IPS-NIHi7 (cell line): ENCODE results near the gene B4GALNT3.

ENCODE experiments used
- DNase-seq: peaks from one replicate; pipeline ENCODE4 v3.0.0; 2012; ENCODE audit warnings: mixed read lengths; ENCODE audit errors: extremely low spot score

The B4GALNT3 gene

GRCh38 chr12:559208-559905, 99.6 kb downstream of the B4GALNT3 start:
- no peak for DNase-seq

DNA sequence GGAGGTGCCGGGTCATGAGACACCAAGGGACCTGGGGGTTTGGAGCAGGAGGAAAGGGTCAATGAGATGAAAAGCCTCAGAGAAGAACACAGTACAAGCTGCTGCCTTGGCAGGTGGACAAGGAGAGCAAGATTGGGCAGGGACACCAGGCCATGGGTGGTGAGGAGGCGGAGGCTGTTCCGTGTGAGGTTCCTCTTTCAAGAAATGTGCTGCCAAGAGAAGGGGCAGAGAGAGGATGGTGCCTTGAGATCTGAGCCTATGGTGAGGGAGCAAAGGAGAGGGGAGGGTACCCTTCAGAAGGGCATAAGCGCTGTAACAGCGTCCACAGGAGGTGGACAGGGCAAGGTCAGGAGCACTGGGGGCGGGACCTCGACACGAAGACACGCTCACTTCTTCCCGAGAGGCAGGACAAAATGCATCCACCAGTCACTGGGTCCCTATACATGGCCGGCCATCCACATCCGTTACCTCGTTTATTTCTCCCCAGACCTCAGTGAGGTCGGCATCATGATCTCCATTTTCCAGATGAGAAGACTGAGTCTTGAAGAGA, 100.2 kb downstream of the B4GALNT3 start:
- DNase-seq: no peak

DNA sequence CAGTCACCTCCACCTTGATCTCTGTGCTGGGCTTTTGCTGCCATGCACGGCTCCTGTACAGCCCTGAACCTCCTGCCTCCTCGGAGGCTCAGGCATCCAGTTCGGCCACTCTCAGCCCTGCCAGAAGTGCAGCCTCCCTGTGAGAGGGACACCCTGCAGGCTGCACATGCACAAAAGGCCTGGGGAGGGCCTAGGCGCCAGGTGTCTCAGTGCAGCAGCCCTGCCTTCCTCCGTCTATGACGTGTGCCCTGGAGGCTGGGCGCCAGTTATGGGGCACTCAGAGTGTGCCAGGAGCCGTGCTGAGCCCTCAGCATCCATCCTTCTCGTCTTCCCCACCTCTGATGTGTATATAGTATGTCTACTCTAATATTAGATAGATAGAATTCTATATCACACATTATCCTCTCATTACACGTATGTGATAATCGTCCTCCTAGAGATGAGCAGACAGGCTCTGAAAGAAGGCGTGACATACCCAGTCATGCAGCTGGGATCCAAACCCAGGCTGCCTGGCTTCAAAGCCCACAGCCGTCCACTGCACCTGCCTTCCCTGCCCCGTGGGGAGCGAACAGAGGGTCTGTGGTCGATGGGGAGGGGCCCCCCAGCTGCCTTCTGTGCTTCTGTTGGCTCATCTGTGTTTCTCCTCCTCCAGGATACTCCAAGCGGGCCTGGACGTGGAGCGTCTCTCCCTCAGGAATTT, 101.1 kb downstream of the B4GALNT3 start:
- DNase-seq: no peak

DNA sequence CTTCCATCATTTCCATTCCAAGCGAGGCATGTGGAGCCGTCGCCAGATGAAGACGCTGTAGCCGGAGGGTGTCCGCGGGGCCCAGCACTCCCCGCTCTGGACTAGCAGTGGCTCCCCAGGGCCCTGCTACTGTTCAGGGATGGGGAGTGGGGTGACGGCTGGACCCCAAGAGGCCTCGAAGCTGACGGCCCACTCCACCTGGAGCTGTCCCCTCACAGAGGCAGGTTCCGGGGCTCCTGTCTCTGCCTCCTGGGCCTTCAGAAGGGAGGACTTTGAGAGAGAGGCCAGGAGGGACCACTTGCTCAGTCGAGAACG, 101.6 kb downstream of the B4GALNT3 start:
- no peak for DNase-seq

GRCh38 chr12:561908-562593, 102.3 kb downstream of the B4GALNT3 start:
- no peak for DNase-seq

- DNase-seq: no peak
These were observed 102.9 kb downstream of the B4GALNT3 start for GRCh38 chr12:562634-563033.

DNA sequence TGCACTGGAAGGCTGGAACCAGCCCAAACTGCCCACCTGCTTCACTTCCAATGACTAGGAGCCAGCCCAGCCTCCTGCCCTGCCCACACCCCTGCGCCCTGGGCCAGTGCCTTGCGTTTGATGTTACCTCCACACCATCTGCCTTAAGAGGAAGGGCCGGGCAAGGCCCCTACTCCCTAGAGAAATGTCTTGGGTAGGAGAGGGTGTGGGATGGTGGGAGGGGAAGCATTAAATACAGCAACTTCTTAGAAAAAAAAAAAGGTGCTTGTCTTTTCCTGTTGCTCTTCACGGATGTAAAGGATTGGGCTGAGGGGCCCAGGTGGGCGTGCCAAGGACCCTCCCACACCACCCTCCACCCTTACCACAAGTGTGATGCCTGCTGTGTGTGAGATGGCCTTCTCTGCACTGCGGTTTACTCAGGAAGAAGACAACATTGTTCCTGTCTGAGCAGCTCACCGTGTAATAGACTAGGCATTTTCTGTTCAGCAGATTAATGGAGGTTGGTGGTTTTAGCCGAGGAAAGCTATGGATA, 103.6 kb downstream of the B4GALNT3 start:
- no peak for DNase-seq

DNA sequence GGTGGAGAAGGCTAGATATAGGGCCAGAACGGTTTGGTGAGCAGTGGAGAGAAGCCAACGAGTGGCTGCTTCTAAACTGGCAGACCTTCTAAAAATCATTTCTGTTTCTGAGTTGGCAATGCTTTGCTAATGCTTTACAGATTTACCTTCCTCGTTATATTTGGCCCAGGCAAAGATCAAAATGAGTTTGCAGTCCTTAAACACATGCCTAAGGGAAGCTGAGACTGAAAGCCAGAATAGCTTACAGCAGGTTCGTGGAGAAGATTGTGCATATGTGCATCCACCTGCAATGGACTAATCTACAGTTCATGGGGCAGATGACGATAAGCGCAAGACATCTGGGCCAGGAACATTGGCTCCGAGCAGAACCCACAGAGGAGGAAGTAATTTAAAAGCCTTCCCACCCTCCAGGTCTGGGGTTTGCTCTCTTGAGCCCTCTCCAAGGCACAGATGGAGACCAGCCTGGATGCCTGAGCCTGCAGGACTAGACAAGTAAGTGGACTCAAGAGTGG, 104.1 kb downstream of the B4GALNT3 start:
- no peak for DNase-seq

- DNase-seq: no peak
These were observed 105.4 kb downstream of the B4GALNT3 start for GRCh38 chr12:565161-565560.

GRCh38 chr12:565589-566105, 105.9 kb downstream of the B4GALNT3 start:
- DNase-seq: no peak

DNA sequence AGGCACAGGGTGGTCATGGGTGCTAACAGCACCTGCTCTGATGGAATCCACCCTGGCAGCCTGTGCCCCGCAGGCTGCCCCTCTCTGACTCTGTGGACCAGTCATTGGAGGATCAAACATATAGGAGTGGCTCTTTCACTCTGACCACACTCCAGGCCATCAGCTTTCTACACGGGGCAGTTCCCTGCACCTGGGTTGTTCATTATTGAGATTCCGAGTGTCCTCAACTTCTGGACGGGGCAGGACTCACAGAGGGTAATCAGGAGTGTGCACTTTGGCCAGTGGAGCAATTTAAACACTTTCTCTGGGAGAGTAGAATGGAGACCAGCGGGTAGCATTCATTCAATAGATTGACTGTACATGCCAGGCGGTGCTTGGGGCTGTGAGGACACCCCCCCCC, 108.7 kb downstream of the B4GALNT3 start:
- no peak for DNase-seq

DNA sequence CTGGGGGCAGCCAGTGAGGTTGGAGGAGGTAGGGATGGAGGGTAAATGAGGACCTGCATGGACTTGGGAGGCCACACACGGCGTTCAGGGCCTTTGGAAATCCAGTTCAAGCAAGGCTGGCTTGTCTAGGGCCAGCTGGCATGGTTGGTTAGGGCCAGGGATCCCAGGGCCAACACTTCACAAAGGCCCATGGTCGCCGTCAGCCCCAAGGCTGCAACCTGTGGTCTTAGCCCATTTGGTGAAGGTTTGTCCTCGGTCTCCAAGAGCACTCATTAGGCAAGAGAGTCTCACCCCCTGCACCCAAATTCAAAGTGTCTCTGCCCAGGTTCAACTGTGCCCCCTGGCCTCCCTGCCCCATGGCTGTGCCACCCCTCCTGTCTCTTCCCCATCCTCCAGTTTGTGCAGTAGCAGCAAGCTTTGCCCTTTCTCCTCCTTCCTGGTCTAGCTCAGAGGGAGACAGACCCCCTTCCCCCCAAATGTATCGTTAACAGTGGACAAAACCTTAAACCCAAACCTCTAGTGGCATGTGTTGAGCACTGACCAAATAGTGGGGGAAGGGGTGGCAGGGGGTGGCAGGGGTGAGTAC, 109.4 kb downstream of the B4GALNT3 start:
- DNase-seq: no peak

DNA sequence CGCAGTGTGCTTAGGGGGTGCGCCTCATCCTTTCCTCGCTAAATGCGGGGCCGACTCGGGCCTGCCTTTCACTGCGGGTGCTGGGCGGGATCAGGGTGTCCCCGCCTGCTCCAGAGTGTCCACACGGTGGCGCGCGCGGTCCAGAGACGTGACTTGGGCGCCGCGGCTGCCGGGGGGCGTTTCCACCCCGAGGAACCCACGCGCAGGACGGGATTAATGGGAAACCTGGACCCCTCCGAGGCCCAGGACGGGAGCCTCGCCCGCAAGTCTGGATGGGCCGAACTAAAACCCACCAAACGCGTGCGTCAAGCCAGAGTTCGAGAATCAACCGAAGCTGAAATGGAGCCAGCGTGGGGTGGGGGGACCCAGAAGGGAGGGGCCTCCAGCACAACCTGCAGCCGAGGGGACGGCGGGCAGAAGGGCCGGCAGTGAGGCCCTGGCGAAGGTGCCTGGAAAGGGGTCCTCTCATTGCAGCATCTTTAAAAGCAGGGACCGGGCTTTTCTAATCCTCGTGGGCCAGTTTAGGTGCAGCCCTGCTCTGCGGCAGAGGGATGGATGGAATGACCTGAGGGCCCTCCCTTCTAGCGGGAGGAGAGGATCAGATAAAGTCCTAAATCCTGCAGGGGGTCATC, 110.2 kb downstream of the B4GALNT3 start:
- DNase-seq: peak; percentile 95

DNA sequence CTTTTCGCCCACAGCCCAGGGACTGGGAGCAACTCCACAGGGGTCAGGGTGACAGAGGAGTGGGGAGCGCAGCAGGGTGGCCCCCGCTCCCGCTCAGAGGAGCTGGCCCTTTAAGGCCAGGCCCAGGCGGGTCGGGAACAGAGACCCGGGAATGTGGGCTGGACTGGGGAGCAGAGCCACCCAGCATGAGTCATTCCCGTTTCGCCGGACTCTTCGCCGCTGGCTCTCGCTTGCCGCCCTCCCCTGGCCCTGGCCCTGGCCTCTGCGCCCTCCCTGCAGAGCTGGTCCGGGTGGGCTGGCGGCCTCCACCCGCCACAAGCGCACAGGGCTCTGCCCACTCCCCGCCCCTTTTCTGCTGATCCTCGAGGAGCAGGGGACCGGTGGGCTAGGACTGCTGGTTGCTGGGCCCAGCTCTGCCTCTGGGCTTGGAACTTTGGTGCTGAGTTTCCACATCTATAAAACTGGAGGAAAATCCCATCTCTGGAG, 110.7 kb downstream of the B4GALNT3 start:
- peak; percentile 92 for DNase-seq

DNA sequence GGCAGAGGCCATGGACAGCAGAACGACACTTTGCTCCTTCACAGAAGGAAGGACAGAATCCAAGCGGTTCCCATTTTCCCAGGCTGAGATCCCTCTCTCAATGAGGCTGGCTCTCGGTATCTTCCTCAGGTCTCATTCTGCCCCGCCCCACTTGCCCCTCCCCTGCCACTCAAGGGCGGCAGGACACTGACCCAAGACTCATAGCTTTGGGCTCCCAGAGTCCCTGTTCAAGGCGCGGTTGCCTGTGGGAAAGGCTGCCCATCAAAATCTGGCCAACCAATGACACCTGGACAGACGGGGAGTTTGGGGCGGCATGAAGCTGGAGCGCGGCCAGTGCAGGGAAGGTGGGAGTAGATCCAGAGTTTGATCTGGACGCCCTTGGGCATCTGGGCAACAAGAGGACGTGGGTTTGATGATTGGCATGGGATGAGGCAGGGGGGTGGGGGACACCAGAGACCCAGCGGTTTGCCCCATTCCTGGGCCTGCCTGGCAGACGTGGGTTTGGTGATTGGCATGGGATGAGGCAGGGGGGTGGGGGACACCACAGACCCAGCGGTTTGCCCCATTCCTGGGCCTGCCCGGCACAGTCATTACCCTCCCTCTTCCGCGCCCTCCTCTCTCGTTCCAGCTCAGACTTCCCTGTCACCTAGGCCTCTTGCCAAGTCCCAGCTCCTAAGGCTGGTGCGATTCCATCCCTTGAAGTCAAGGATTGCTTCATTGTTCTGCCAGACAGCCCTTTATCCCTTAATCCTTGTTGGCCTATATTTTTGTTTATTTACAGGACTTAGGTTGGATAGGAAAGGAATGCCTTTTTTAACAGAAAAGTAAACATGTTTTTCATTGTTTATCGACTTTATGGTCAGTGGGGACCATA, 111.4 kb downstream of the B4GALNT3 start:
- peak; percentile 74 for DNase-seq

- no peak for DNase-seq
These were observed 112.2 kb downstream of the B4GALNT3 start for GRCh38 chr12:571795-572531.

DNA sequence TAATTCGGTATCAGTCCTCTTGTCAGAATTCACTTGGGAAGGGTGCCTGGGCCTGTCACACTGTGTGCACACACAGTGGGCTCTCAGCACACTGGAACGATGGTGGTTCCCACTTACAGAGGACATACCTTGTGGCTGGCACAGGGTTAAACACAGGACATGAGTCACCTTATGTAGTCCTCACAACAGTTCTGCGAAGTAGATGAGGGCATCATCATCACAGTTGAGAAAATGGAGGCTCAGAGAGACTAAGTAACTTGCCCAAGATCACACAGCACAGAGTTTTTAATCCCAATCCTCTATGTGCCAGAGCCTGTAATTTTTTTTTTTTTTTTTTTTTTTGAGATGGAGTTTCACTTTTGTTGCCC, 112.8 kb downstream of the B4GALNT3 start:
- no peak for DNase-seq

- DNase-seq: no peak
These were observed 113.5 kb downstream of the B4GALNT3 start for GRCh38 chr12:573232-573631.

- DNase-seq: no peak
These were observed 114.9 kb downstream of the B4GALNT3 start for GRCh38 chr12:574475-575128.
